Stimulated activated CD4-positive, alpha-beta T cell treated with anti-CD3 and anti-CD28 coated beads, Interleukin-12 subunit alpha, Interleukin-12 subunit beta, amount 100 ng/mL, for 4 hours (primary cell): Measurements from ENCODE around the gene TMEM80.
"Not testable (repeated sequence)": the region's sequence is repeated elsewhere in the genome, so short reads cannot be mapped to it uniquely, and the experiment has no call there.

Experiments
- DNase-seq: peaks from one replicate; pipeline ENCODE4 v3.0.0-alpha.2; 2020

TMEM80 gene

GRCh38 chr11:680476-680875 is 15.1 kb upstream of the TMEM80 start:
- no peak for DNase-seq

GRCh38 chr11:680970-681369 is 14.6 kb upstream of the TMEM80 start:
- no peak for DNase-seq

DNA sequence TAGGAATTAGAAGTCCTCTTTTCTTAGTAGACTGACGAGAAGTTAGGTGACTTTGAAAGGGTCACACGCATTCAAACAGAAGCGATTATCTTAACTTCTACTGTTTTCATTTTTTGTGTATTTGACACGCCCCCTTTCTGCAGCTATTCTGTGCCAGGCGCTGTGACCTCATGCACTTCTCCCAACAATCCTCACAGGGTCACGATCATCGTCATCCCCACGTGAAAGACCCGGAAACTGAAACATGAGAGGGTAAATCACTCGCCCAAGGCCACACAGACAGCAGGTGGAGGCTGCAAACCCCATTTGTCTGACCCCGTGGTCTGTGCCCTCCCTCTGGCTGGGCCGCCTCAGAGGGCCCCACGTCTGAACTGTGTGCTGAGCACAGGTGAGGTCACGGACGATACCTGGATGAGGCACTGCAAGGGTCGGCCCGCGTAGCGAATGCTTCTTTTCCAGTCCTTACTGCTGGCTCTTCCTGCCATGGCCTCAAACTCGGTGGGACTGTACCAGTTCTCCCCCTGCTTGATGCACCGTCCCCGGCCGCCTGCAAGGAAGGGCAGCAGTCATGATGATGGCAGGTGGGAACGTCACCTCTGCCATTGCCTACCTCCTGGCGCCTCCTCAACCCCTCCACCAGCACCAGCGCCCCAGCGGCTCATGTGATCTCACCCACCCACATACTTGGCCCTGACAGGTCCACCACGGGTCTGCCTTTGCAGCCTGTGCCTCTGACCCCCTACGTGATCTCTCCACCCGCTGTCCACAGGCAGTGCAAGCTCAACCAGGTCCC is 9.0 kb upstream of the TMEM80 start:
- no peak for DNase-seq

DNA sequence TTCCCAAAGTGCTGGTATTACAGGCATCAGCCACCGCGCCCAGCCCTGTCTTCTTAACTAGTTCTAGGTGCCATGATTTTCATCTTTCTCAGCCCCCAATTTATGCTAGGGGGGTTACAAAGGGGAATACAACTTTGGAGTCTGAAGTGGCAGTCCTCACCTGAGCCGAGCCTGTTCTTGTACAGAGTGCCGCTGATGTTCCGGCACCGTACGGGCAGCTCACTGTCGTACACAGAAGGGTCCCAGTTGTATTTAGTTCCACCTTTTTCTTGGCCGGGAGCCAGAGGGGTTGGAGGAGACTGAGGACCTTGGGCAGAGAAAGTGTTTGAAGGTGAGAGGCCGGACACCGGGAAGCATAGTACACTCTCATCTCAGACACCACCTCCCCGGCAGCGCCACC is 7.9 kb upstream of the TMEM80 start:
- no peak for DNase-seq

GRCh38 chr11:688681-689080 is 6.9 kb upstream of the TMEM80 start:
- DNase-seq = no peak

GRCh38 chr11:689625-690024 is 6.0 kb upstream of the TMEM80 start:
- no peak for DNase-seq

DNA sequence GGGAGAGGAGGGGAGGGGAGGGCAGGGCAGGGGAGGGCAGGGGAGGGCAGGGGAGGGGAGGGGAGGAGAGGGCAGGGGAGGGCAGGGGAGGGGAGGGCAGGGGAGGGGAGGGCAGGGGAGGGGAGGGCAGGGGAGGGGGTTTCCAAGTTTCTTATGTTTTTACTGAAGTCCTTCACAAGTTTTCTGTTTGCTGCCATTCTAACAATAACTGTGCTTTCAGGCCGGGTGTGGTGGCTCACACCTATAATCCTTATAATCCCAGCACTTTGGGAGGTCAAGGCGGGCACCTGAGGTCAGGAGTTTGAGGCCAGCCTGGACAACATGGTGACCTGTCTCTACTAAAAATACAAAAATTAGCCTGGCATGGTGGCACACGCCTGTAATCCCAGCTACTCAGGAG is 5.4 kb upstream of the TMEM80 start:
- DNase-seq = not testable (repeated sequence)

- DNase-seq = no peak
These were observed 4.6 kb upstream of the TMEM80 start for GRCh38 chr11:690738-691633.

- DNase-seq = no peak
These were observed 3.7 kb upstream of the TMEM80 start for GRCh38 chr11:691710-692590.

- no peak for DNase-seq
These were observed 2.7 kb upstream of the TMEM80 start for GRCh38 chr11:692824-693414.

GRCh38 chr11:693415-693831 is 2.2 kb upstream of the TMEM80 start:
- DNase-seq = no peak

DNA sequence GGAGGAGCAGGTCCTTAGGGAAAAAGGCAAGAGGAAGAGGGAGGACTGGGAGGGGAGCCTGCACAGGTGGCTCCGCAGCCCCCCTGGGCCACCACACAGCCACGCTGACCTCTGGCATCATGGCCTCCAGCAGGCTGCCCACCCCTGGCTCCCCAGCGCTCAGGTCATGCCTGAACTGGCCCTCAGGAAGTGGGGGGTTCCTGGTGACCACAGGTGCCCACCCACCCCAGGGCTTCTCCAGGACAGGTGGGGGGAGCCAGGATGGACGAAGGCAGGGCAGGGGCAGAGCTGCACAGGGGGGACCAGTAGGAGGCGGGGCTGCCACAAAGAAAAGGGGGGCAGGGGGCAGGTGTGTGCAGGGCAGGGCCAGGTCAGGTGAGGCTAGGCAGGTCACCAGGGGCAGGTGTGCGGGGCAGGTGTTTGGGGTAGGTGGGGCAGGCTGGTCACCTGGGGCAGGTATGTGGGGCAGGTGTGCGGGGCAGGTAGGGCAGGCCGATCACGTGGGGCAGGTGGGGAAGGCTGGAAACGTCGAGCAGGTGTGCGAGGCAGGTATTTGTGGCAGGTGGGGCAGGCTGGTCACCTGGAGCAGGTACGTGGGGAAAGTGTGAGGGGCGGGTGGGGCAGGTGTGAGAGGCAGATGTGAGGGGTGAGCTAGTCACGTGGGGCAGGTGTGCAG is 1.6 kb upstream of the TMEM80 start:
- DNase-seq = no peak

GRCh38 chr11:694563-695287 is 891 bp upstream of the TMEM80 start, which contains the start of gene DEAF1:
DEAF1 (minus strand) TSS chr11:695222; CDS start chr11:695047, 175 bp downstream.
- DNase-seq = peak; percentile 99

- DNase-seq = no peak
These were observed 403 bp upstream of the TMEM80 start for GRCh38 chr11:695288-695537.

GRCh38 chr11:696955-697491 is 1.4 kb downstream of the TMEM80 start:
- DNase-seq = no peak

- no peak for DNase-seq
These were observed 2.2 kb downstream of the TMEM80 start for GRCh38 chr11:697811-698311.

GRCh38 chr11:698493-699115 is 3.0 kb downstream of the TMEM80 start:
- no peak for DNase-seq

GRCh38 chr11:699116-699508 is 3.5 kb downstream of the TMEM80 start:
- no peak for DNase-seq

GRCh38 chr11:699753-700152 is 4.1 kb downstream of the TMEM80 start:
- no peak for DNase-seq

- no peak for DNase-seq
These were observed 6.3 kb downstream of the TMEM80 start for GRCh38 chr11:701741-702461.
